HEK293T (cell line): ENCODE measurements around the gene ERP29.

Experiments used
- BHLHE40 ChIP-seq: fragments of 450-650 bp; IDR thresholded peaks from 2 replicates; pipeline ENCODE4 v1.6.1; 2016; ENCODE audit warnings: mild to moderate bottlenecking, moderate library complexity, borderline replicate concordance
- FOXK2 ChIP-seq: fragments of 450-650 bp; IDR thresholded peaks from 2 replicates; pipeline ENCODE4 v1.6.1; 2016; ENCODE audit warnings: mild to moderate bottlenecking
- FOXM1 ChIP-seq: fragments of 450-650 bp; IDR thresholded peaks from 2 replicates; pipeline ENCODE4 v1.6.1; 2017; ENCODE audit warnings: mild to moderate bottlenecking, borderline replicate concordance
- L3MBTL2 ChIP-seq: fragments of 450-650 bp; conservative IDR thresholded peaks from 2 replicates; pipeline ENCODE4 v1.6.1; 2016; ENCODE audit warnings: mild to moderate bottlenecking
- NFRKB ChIP-seq: fragments of 450-650 bp; IDR thresholded peaks from 2 replicates; pipeline ENCODE4 v1.6.1; 2016; ENCODE audit warnings: mild to moderate bottlenecking, moderate library complexity
- SUZ12 ChIP-seq: fragments of 450-650 bp; IDR thresholded peaks from 2 replicates; pipeline ENCODE4 v1.6.1; 2016; ENCODE audit warnings: mild to moderate bottlenecking
- ZNF384 ChIP-seq: fragments of 450-650 bp; IDR thresholded peaks from 2 replicates; pipeline ENCODE4 v1.6.1; 2016

DNA sequence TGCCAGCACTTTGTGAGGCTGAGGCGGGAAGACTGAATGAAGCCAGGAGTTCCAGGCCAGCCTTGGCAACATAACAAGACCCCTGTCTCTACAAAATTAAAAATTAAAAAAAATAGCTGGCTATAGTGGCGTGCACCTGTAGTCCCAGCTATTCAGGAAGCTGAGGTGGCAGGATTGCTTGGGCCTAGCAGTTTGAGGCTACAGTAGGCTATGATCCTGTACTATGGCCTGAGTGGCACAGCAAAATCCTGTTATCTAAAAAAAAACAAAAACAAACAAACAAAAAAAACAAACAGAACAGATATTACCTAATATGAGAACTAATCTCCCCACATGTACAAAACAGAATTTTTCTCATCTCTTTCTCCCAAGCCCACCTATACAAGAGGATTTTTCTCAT lies 15.9 kb upstream of the ERP29 start:
- TF ChIP-seq L3MBTL2 (no peak), SUZ12 (no peak), FOXM1 (no peak), FOXK2 (no peak), NFRKB (no peak), BHLHE40 (no peak), ZNF384 (no peak)
